ENCODE measurements around the gene TSHZ1. TPM values are rescaled to one million over a fixed set of nuclear protein-coding genes. Genes with fewer than 3 reads are reported as not detected.

TSHZ1 gene
- total RNA-seq, 4 donors from 2014 or later = 14.1 to 23.3 (median 17.6) TPM

- WGBS, 2 donors = 93 to 95% methylated on average over 13 to 21 of the region's 23 CpGs
- DNase-seq (ENCODE audit: low spot score in 2 of 2) = no peak
- intact Hi-C loops (cut with DNase I; ENCODE audit: low total_unique reads) = no loop called here
- no peak overlapping the region for H3K4me3 ChIP-seq (ENCODE audit: low read depth, poor library complexity, severe bottlenecking)
- TF ChIP-seq POLR2A (IDR thresholded peaks at IDR 0.05) (no peak), CTCF (IDR thresholded peaks at IDR 0.05) (no peak)
These were observed 76.4 kb downstream of the TSHZ1 start for GRCh38 chr18:75287006-75287405.

- H3K4me3 ChIP-seq (ENCODE audit: low read depth, poor library complexity, severe bottlenecking) = no peak overlapping the region
- no peak for DNase-seq (ENCODE audit: low spot score in 2 of 2)
- WGBS, 2 donors = 98 to 99% methylated on average over 24 of the region's 24 CpGs
- TF ChIP-seq POLR2A (IDR thresholded peaks at IDR 0.05) = no peak
- no peak for TF ChIP-seq CTCF (IDR thresholded peaks at IDR 0.05)
- intact Hi-C loops (cut with DNase I; ENCODE audit: low total_unique reads) = no loop called here
These were observed 77.1 kb downstream of the TSHZ1 start for GRCh38 chr18:75287700-75288099.

- TF ChIP-seq CTCF (IDR thresholded peaks at IDR 0.05) (no peak), POLR2A (IDR thresholded peaks at IDR 0.05) (no peak)
- DNase-seq (ENCODE audit: low spot score in 2 of 2) = no peak
- intact Hi-C loops (cut with DNase I; ENCODE audit: low total_unique reads) = no loop called here
- 85 to 89% methylated on average over 4 of the region's 4 CpGs for WGBS, 2 donors
- no peak overlapping the region for H3K4me3 ChIP-seq (ENCODE audit: low read depth, poor library complexity, severe bottlenecking)
These were observed 79.2 kb downstream of the TSHZ1 start for GRCh38 chr18:75289761-75290160.

- 91 to 95% methylated on average over 9 of the region's 9 CpGs for WGBS, 2 donors
- DNase-seq (ENCODE audit: low spot score in 2 of 2) = no peak
- TF ChIP-seq CTCF (IDR thresholded peaks at IDR 0.05) (no peak), POLR2A (IDR thresholded peaks at IDR 0.05) (no peak)
- H3K4me3 ChIP-seq (ENCODE audit: low read depth, poor library complexity, severe bottlenecking) = no peak overlapping the region
- intact Hi-C loops (cut with DNase I; ENCODE audit: low total_unique reads) = no loop called here
These were observed 80.3 kb downstream of the TSHZ1 start for GRCh38 chr18:75290737-75291358.

- TF ChIP-seq CTCF (IDR thresholded peaks at IDR 0.05) (no peak), POLR2A (IDR thresholded peaks at IDR 0.05) (no peak)
- no peak for DNase-seq (ENCODE audit: low spot score in 2 of 2)
- WGBS, 2 donors = 89 to 93% methylated on average over 9 of the region's 9 CpGs
- intact Hi-C loops (cut with DNase I; ENCODE audit: low total_unique reads) = no loop called here
- no peak overlapping the region for H3K4me3 ChIP-seq (ENCODE audit: low read depth, poor library complexity, severe bottlenecking)
These were observed 80.9 kb downstream of the TSHZ1 start for GRCh38 chr18:75291460-75291859.

- 90 to 92% methylated on average over 9 of the region's 9 CpGs for WGBS, 2 donors
- DNase-seq (ENCODE audit: low spot score in 2 of 2) = no peak
- no peak overlapping the region for H3K4me3 ChIP-seq (ENCODE audit: low read depth, poor library complexity, severe bottlenecking)
- no peak for TF ChIP-seq CTCF (IDR thresholded peaks at IDR 0.05)
- no peak for TF ChIP-seq POLR2A (IDR thresholded peaks at IDR 0.05)
- intact Hi-C loops (cut with DNase I; ENCODE audit: low total_unique reads) = no loop called here
These were observed 83.0 kb downstream of the TSHZ1 start for GRCh38 chr18:75293591-75293990.
